ENCODE measurements around the gene KCTD5. TPM values are rescaled to one million over a fixed set of nuclear protein-coding genes. Genes with fewer than 3 reads are reported as not detected.

Gene KCTD5
- total and polyA plus RNA-seq, 9 of the 15 experiments (the other 6 are each of a cell fraction or from before 2014, with no cell fraction given): 0.73 to 58.3 (median 32.3) TPM

DNA sequence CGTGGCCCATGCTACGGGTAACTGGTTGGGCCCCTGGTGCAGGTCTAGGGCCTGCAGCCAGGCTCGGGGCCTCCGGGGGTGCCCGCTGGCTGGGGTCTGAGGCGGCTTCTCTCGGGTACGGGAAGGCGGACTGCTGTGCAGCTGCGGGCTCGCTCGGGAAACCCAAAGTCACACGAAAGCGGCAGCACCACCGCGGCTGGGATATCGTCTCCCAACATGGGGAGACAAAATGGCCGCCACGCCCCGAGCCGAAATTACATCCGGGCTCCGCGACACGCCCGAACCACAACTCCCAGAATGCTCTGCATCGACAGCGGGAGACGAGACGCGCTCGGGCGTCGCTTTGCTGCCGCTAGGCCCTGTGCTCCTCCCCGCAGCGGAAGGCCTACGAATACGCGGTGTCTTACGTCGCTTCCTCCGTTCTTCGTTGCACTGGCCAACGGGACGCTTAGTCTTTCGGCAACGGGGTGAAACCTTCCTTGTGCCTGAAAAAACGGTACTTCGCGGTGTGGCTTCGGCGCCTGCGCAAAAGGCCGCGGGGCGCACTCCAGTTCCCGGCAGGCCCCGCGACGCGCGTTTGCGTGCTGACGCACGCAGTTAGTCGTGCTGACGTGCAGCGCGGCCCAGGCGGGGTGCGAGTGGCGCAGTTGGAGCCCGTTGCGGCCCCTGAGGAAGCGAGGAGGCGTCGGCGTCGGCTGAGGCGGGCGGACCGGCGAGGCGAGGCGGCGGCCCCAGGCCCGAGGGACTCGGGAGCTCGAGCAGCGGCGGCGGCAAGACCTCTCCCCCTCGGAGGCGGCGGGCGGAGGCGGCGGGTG, 69.9 kb downstream of the KCTD5 start, which contains the start of gene SRRM2 (continued):
- TF ChIP-seq ZBTB40 (IDR thresholded peaks at IDR 0.05): peak; percentile 60
- no peak for TF ChIP-seq ZBTB40 (CRISPR knock-in tag; IDR thresholded peaks at IDR 0.05)
- peak; percentile 37 for TF ChIP-seq HMGN3 (IDR thresholded peaks at IDR 0.05; ENCODE audit: borderline replicate concordance, extremely low read depth, insufficient read length, low read depth, low read length)
- no peak for TF ChIP-seq GABPB2 (CRISPR knock-in tag; conservative IDR thresholded peaks at IDR 0.05)
- TF ChIP-seq, protein P1, sequence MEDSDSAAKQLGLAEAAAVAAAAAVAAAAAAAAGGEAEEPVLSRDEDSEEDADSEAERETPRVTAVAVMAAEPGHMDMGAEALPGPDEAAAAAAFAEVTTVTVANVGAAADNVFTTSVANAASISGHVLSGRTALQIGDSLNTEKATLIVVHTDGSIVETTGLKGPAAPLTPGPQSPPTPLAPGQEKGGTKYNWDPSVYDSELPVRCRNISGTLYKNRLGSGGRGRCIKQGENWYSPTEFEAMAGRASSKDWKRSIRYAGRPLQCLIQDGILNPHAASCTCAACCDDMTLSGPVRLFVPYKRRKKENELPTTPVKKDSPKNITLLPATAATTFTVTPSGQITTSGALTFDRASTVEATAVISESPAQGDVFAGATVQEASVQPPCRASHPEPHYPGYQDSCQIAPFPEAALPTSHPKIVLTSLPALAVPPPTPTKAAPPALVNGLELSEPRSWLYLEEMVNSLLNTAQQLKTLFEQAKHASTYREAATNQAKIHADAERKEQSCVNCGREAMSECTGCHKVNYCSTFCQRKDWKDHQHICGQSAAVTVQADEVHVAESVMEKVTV (CRISPR knock-in tag; IDR thresholded peaks at IDR 0.05): no peak
- TF ChIP-seq ATF3 (IDR thresholded peaks at IDR 0.05): no peak
- TF ChIP-seq ATF3 (CRISPR knock-in tag; conservative IDR thresholded peaks at IDR 0.05): peak; percentile 84
- peak; percentile 47; the same call in 1 of the 2 replicates for TF ChIP-seq NCOA1 (IDR thresholded peaks at IDR 0.05; ENCODE audit: low read depth)
- TF ChIP-seq L3MBTL2 (IDR thresholded peaks at IDR 0.05): peak; percentile 100
- TF ChIP-seq ZNF23 (CRISPR knock-in tag; IDR thresholded peaks at IDR 0.05): no peak
- TF ChIP-seq NONO (IDR thresholded peaks at IDR 0.05; ENCODE audit: low read depth in 2 of 2, low read length in 1 of 2): peak; percentile 67 to 83; a peak in 3 of 4 replicates
- peak; percentile 77 for TF ChIP-seq SIN3B (IDR thresholded peaks at IDR 0.05; ENCODE audit: low read depth)
- TF ChIP-seq POLR2AphosphoS5 (IDR thresholded peaks at IDR 0.05; ENCODE audit: control insufficient read depth, insufficient read depth, low read depth, low read length): peak; percentile 44
- no peak for TF ChIP-seq OTX1 (CRISPR knock-in tag; IDR thresholded peaks at IDR 0.05)
